Coronary artery (tissue), 2 donors: Measurements from ENCODE around the gene VPS26A.

Experiments
- DNase-seq: peaks from one replicate; pipeline ENCODE4 v3.0.0-alpha.2; 2017; ENCODE audit warnings: low spot score
- H3K27ac ChIP-seq, 2 donors: fragments of 200-600 bp; sonication (generic); one replicate each; pipeline ENCODE4 v1.5.1; 2016 to 2019
- H3K4me3 ChIP-seq: fragments of 200-600 bp; sonication (generic); 2 replicates; pipeline ENCODE4 v1.5.1; 2016; ENCODE audit warnings: mild to moderate bottlenecking, moderate library complexity
- TF ChIP-seq, protein P1 (sequence below): fragments of 200-600 bp; sonication (generic); IDR thresholded peaks from one replicate; pipeline ENCODE4 v1.5.1; 2019; ENCODE audit warnings: antibody characterized with exemption

Gene VPS26A

DNA sequence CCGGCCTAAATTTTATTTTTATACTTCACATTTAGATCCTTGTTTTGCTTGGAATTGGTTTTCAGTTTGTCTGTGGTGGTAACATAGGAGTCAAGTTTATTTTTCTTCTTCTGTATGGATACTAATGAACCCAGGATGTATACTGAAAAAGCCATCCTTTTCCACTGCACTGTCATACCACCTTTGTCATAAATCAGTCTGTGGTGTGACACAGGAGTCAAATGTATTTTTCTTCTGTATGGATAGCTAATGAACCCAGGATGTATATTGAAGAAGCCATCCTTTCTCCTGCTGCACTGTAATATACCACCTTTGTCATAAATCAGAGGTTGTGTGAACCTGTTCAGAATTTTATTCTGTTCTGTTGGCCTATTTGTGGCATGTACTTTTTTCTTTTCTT, 21.4 kb downstream of the VPS26A start:
- no peak for DNase-seq
- TF ChIP-seq, protein P1, sequence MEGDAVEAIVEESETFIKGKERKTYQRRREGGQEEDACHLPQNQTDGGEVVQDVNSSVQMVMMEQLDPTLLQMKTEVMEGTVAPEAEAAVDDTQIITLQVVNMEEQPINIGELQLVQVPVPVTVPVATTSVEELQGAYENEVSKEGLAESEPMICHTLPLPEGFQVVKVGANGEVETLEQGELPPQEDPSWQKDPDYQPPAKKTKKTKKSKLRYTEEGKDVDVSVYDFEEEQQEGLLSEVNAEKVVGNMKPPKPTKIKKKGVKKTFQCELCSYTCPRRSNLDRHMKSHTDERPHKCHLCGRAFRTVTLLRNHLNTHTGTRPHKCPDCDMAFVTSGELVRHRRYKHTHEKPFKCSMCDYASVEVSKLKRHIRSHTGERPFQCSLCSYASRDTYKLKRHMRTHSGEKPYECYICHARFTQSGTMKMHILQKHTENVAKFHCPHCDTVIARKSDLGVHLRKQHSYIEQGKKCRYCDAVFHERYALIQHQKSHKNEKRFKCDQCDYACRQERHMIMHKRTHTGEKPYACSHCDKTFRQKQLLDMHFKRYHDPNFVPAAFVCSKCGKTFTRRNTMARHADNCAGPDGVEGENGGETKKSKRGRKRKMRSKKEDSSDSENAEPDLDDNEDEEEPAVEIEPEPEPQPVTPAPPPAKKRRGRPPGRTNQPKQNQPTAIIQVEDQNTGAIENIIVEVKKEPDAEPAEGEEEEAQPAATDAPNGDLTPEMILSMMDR: no peak
- no peak overlapping the region for H3K4me3 ChIP-seq
- H3K27ac ChIP-seq: no peak overlapping the region

DNA sequence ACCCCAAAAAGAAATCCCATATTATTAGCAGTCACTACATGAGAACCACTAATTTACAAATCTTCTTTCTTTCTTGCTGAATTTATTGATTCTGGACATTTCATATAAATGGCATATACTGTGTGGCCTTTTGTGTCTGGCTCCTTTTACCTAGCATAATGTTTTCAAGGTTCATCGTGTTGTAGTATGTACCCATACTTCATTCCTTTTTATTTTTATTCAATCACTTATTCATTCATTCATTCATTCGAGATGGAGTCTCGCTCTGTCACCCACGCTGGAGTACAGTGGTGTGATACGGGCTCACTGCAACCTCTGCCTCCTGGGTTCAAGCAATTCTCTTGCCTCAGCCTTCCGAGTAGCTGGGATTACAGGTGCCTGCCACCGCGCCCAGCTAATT, 21.9 kb downstream of the VPS26A start:
- TF ChIP-seq, protein P1: no peak
- Histone ChIP-seq H3K4me3 (no peak overlapping the region), H3K27ac (no peak overlapping the region)
- no peak for DNase-seq

DNA sequence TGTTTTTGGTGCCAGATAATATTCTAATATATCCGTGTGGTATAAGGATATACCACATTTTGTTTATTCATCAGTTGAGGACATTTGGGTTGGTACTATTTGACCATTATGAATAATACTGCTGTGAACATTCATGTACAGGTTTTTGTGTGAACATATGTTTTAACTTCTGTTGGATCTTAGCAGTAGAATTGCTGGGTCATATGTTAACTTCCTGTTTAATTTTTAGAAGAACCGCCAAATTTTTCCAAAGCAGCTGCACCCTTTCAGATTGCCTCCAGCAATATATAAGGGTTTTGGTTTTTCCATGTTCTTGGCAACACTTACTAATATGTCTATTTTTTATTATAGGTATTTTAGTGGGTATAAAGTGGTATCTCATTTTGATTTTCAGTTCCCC, 22.8 kb downstream of the VPS26A start:
- no peak overlapping the region for H3K4me3 ChIP-seq
- TF ChIP-seq, protein P1: no peak
- no peak overlapping the region for H3K27ac ChIP-seq
- DNase-seq: no peak

DNA sequence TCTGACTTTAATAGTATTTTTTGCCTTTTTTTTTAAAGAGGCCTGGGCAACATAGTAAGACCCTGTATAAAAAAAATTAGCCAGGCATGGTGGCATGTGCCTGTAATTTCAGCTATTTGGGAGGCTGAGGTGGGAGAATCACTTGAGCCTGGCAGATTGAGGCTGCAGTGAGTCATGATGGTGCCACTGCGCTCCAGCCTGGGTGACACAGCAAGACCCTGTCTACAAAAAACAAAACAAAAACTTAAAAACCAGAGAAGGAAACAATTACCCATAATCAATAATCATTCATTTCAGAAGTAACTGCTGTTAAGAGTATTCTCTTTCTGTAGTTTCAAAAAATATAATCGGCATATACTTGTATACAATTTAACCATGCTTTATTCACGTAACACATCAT, 28.0 kb downstream of the VPS26A start:
- Histone ChIP-seq H3K27ac (no peak overlapping the region), H3K4me3 (no peak overlapping the region)
- no peak for DNase-seq
- TF ChIP-seq, protein P1: no peak

DNA sequence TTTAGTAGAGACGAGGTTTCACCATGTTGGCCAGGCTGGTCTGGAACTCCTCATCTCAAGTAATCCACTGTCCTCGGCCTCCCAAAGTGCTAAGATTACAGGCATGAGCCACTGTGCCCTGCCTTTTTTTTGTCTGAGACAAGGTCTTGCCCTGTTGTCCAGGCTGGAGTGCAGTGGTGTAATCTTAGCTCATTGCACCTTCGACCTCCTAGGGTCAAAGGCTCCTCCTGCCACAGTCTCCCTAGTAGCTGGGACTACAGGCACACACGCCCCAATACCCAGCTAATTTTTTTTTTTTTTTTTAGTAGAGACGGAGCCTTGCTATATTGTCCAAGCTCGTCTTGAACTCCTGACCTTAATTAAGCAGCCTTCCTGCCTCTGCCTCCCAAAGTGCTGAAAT, 29.2 kb downstream of the VPS26A start:
- Histone ChIP-seq H3K27ac (no peak overlapping the region), H3K4me3 (no peak overlapping the region)
- TF ChIP-seq, protein P1: no peak
- no peak for DNase-seq

DNA sequence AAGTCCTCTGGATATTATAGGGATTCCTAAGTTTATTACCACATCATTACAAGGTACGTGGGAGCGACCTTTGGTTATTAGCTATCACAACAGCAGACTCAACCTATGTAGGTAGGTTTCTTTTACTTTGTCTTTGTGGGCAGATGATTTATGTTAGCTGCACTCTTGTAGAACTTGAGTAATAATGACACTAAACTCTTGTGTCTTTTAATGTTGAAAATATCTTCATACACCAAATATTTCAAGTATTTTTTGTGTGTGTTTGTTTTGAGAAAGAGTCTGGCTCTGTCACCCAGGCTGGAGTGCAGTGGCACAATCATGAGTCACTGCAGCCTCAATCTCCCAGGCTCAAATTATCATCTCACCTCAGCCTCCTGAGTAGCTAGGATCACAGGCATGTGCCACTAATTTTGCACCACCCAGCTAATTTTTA, 36.8 kb downstream of the VPS26A start:
- DNase-seq: no peak
- no peak overlapping the region for H3K27ac ChIP-seq
- TF ChIP-seq, protein P1: no peak
- no peak overlapping the region for H3K4me3 ChIP-seq

DNA sequence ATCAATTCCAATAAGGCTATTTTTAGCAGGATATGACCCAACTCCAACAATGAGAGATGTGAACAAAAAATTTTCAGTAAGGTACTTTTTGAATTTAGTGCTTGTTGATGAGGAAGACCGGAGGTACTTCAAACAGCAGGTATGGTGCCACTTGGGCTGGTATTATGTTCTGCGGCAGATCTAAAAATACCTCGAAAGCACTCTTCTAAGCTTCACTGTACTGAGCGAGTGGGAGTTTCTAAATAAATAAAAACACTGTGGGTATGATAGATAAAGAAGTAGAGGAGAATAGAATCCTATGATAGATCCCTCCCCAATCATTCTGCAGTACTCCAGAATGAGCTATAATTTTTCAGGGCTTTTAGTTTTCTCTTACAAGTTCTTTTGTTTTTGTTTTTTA, 44.5 kb downstream of the VPS26A start:
- Histone ChIP-seq H3K27ac (no peak overlapping the region), H3K4me3 (no peak overlapping the region)
- TF ChIP-seq, protein P1: no peak
- no peak for DNase-seq
